Measurements from ENCODE around the gene CCDC138.
"Not testable (repeated sequence)": the region's sequence is repeated elsewhere in the genome, so short reads cannot be mapped to it uniquely, and the experiment has no call there.

The CCDC138 gene

GRCh38 chr2:108786354-108787215, at the start of gene CCDC138:
CCDC138 (plus strand) TSS chr2:108786771; CDS start chr2:108786823, 52 bp downstream.
- DNase-seq: peak; percentile 84

- DNase-seq: not testable (repeated sequence)
These were observed 28.6 kb upstream of the CCDC138 start for GRCh38 chr2:108757973-108758372.

DNA sequence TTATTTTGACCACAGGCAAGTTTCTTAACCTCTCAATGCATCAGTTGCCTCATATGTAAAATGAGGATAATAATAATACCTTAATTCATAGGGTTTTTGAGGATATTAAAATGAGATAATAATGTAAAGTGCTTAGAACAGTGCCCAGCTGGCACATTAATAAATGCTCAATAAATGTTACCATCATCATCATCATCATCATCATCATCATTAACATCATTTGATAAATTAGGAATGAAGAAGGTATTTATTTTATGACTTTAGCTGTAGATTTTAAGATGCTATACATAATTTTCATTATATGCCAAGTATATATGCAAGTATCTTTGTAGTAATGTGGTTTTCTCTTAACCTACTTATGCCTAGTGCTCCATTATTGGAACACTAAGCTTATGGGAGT, 24.0 kb upstream of the CCDC138 start:
- not testable (repeated sequence) for DNase-seq

DNA sequence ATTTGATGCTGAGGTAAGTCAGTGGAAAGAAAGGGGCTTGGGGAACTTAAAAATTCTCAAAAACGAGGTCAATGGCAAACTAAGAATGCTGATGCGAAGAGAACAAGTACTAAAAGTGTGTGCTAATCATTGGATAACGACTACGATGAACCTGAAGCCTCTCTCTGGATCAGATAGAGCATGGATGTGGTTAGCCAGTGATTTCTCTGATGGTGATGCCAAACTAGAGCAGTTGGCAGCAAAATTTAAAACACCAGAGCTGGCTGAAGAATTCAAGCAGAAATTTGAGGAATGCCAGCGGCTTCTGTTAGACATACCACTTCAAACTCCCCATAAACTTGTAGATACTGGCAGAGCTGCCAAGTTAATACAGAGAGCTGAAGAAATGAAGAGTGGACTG, 19.9 kb upstream of the CCDC138 start:
- not testable (repeated sequence) for DNase-seq

GRCh38 chr2:108767859-108768258, 18.7 kb upstream of the CCDC138 start:
- not testable (repeated sequence) for DNase-seq

DNA sequence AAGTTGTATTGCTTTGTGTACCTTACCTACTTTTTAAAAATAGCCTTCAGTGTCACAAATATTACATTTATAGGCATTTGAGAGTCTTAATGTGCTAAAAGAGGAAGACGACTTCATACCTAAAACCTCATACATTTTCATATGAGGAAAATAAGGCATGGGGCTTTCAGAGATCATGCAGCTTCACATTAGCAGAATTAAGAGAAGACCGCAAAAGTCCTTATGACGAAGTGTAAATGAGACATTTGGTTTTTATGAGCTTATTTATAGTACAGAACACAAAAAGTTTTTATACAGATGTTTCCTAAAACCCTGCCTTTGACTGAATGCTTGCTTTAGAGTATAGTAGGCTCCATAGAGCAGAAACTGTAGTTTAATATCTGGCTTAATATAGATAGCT, 10.1 kb upstream of the CCDC138 start:
- DNase-seq: no peak

DNA sequence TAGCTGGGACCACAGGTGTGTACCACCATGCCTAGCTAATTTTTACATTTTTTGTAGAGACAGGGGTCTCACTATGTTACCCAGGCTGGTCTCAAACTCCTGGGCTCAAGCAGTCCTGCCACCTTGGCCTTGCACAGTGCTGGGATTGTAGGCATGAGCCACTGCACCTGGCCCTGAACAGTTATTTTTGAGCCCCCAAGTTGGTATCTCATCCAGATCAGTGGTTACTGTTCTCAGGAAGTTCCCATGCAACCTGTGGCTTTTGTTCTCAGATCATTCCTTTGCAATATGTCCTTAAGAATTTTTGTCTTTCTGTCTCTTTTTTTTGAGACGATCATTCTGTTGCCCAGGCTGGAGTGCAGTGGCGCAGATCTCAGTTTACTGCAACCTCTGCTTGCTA, 7.7 kb upstream of the CCDC138 start:
- DNase-seq: no peak

DNA sequence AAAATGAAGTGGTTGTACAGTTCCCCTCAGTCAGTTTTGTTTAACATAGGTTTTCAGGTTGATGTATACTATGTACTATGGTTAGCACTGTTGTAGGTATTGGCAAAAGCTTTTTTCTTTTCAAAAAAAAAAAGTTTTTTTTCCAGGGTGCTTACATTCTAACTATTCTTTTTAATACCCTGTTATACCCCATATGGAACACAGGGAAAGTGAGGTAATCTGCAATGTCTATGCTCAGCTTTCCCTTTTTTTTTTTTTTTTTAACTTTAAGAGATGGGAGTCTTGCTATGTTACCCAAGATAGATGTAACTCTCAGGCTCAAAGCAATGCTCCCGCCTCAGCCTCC, 590 bp upstream of the CCDC138 start:
- no peak for DNase-seq

DNA sequence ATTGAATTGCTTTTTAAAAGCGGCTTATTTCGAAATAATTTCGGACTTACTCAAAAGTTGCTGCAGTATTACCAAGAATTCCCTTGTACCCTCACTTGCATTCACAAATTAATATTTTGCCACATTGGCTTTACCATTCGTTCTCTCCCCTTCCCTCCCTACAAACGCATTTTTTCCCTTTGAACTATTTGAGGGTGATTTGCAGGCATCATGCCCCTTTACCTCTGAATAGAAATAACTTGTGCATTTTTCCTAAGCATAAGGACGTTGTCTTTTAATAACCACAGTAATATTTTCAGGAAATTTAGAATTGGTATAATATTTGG, 608 bp downstream of the CCDC138 start:
- DNase-seq: no peak

GRCh38 chr2:108803045-108803736, 16.6 kb downstream of the CCDC138 start:
- no peak for DNase-seq

DNA sequence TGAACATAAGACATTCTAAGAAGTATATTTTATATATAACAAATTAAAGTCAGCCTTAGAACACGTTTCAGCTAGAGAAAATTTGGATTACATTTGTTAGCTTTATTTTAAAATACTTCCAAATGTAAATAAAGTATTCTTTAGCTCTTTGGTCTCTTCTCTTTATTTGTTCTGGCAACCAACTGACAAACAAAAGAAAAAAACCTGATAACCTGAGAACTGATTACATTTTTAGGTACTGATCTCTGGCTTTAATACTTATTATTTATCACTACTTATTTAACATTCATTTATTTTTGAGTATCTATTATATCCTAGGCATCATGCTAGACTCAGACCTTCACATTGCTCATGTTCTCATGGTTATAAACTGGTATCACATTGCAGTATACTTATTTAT, 18.5 kb downstream of the CCDC138 start:
- no peak for DNase-seq

GRCh38 chr2:108805782-108806181, 19.2 kb downstream of the CCDC138 start:
- no peak for DNase-seq

DNA sequence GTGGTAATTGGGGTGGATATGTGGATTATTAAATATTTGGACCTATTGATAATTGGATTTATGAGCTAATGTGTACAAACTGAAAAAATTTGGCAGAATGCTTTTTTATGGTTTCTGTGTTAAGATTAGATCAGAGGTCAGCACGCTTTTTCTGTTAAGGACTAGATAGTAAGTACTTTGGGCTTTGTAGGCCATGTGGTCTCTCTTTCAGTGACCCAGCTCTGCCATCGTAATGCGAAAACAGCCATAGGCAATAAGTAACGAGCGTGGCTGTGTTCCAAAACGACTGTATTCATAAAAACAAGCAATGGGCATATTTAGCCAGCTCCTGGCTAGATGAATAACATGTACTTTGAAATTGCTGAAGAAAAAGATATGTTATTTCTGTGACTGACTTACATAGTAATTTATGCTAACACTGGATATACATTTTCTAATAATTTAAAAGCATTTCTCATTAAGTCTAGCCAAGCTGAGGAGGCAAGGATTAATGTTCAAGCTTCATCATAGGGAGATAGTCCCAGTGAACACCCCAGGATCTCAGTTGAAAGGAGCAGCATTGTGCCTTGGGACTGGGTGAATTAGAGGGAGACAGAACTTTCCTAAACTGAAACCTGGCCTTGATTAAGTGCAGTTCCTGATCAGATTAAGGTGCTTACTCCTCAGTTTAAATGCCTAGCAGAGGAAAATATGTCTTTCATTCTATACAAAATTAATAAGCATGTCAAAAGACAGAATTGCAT, 20.0 kb downstream of the CCDC138 start:
- no peak for DNase-seq

DNA sequence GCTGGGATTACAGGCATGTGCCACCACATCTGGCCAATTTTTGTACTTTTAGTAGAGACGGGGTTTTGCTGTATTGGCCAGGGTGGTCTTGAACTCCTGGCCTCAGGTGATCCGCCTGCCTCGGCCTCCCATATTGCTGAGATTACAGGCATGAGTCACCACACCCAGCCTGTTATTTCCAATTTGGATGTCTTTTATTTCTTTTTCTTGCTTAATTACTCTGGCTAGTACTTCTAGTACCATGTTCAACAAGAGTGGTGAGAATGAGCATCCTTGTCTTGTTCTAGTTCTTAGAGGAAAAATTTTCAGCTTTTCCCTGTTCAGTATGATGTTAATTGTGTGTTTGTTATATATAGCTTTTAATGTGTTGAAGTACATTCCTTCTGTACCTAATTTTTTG, 23.4 kb downstream of the CCDC138 start:
- no peak for DNase-seq

DNA sequence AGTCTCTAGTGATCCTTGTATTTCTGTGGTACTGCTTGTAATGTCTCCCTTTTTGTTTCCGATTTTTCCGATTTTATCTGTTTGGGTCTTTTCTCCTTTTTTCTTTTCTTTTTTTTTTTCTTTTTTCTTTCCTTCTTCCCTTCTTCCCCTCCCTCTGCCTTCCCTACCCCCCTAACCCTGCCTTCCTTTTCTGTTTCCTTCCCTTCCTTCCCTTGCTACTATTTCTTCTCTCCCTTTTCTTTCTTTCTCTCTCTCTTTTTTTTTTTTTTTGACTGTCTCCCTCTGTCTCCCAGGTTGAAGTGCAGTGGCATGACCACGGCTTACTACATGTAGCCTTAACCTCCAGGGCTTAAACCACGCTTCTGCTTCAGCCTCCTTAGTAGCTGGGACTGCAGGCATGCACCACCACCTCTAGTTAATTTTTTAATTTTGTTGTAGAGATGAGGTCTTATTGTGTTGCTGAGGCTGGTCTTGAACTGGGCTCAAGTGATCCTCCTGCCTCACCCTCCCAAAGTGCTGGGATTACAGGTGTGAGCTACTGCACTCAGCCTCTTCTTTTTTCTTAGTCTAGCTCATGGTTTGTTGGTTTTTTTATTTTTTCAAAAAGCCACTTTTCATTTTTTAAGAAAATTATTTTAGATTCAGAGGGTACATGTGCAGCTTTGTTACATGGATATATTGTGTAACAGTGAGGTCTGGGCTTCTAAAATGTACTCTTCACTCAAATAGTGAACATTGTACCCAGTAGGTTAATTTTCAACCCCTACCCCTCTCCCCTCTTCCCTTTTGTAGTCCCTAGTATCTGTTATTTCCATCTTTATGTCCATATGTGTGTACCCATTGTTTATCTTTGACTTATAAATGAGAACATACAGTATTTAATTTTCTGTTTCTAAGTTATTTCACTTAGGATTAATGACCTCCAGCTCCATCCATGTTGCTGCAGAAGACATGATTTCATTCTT, 24.7 kb downstream of the CCDC138 start:
- DNase-seq: no peak

DNA sequence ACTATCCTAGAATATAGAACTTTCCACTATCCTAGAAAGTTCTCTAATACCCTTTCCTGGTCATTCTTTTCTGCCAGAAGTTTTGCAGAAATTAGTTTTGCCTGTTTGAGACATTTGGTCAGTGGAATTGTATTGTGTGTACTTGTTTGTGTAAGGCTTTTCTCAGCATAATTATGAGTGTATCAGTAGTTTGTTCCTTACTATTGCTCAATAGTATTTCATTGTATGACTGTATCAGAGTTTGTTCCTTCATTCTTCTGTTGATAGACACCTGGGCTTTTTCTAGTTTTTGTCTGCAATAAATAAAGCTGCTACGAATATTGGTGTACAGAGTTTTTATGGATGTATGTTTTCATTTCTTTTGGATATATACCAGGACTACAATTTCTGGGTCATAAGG, 27.2 kb downstream of the CCDC138 start:
- peak; percentile 8 for DNase-seq

DNA sequence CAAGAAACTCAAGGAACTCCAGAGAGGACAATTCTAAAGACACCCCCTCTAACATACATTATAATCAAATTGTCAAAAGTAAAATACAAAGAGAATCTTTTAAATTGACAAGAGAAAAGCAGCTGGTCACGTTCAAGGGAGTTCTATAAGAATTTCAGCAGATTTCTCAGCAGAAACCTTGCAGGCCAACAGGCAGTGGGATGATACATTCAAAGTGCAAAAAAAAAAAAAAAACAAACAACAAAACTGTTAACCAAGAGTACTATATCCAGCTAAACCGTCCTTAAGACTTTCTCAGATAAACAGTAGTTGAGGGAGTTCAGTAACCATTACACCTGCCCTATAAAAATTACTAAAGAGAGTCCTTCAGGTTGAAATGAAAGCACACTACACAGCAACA, 33.9 kb downstream of the CCDC138 start:
- no peak for DNase-seq

- DNase-seq: no peak
These were observed 36.7 kb downstream of the CCDC138 start for GRCh38 chr2:108823286-108823685.

- DNase-seq: no peak
These were observed 37.9 kb downstream of the CCDC138 start for GRCh38 chr2:108824316-108825070.

DNA sequence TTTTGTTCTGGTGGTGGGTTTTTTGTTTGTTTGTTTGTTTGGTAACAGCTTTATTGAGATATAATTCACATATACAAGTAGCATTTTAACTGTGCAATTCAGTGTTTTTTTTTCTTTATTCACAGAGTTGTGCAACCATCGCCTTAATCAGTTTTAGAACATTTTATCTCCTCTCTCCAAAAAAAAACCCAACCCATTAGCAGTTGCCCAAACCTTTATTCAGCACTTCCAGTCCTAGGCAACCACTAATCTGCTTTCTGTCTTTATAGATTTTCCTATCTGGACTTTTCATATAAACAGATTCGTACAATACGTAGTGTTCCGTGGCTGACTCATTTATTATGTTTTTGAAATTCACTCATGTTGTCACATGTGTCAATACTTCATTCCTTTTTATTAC, 38.7 kb downstream of the CCDC138 start:
- no peak for DNase-seq

GRCh38 chr2:108825736-108826135, 39.2 kb downstream of the CCDC138 start:
- DNase-seq: no peak

All from HCEC 1CT (cell line).